Stimulated activated CD8-positive, alpha-beta memory T cell treated with anti-CD3 and anti-CD28 coated beads, Interleukin-4, amount 100 ng/mL, for 24 hours (primary cell): ENCODE data around the gene KIAA1217.
"Not testable (repeated sequence)": the region's sequence is repeated elsewhere in the genome, so short reads cannot be mapped to it uniquely, and the experiment has no call there.

Source experiments
- DNase-seq: peaks from one replicate; pipeline ENCODE4 v3.0.0-alpha.2; 2020; ENCODE audit warnings: low read depth

Gene KIAA1217

DNA sequence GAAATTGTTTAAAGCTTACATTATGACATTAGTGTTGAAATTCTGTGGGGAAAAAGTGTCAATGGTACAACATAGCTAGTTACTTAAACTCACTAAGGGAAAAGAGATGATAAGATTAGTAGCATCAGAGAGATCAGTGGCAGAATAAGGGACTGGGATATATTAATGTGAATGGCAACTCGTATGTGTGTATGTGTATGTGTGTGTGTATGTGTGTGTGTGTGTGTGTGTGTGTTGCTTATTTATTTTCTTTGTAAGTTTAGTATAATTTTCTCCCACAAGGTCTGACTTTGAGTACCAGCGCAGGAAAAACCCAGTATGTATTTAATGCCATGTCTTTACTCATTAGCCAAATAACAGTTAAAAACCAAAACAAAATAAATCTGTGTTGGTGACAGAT is 258.7 kb downstream of the KIAA1217 start:
- DNase-seq: no peak

DNA sequence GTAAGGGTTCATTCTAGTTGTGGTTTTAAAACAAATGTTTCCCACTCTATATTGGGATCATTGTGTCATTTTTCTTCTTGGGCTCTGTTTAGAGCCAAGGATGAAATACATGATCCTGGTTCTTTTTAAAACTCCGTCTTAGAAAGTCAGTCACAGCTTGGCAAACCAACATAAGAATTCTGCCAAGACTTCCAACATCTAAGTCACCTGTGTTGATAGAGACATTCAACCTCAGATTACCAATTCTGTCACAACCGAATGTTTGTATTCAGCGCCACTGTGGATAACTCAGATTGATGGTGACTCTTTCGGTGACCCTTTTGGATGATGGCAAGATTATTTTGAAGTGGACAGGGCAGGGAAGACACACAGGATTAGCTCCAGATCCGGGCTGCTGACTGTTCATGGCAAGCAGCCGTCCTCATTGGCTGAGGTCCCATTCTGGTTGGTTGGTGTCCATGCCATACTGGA is 259.4 kb downstream of the KIAA1217 start:
- no peak for DNase-seq

DNA sequence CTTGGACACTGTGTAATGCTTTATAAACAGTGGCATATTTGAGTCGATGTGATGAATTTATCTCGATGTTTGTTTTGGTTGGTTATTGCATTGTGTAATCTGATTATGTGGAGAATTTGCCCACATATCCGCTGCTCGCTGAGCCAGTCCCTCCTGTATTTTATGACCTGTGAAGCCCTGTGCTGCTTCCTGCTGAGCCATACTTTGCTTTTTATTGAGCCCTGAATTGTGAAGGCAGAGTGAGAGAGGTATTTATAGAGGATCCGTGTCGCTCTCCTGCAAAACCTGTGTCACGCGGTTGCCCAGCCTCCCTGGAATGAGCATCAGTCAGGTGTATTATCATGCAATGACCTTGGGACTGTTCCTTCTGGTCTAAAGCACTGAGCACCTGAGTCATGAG is 261.1 kb downstream of the KIAA1217 start:
- DNase-seq: no peak

DNA sequence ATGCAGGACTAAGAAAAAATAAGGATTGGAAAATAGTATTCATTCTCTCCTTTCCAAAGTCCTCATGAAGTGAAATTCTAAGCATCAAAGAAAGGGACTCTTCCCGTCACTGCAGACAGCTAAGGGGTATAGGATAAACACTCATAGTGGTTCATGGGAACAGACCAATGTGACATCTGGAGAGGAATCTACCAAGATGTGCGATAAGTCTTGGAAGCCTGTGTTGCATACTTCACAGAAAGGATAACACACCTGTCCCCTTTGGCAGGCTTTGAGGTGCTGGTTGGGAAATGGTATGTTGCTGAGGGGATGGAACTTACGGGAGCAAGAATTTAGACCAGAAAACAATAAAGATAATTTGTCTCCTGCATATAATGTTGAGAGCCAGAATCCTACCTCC is 266.7 kb downstream of the KIAA1217 start:
- no peak for DNase-seq

DNA sequence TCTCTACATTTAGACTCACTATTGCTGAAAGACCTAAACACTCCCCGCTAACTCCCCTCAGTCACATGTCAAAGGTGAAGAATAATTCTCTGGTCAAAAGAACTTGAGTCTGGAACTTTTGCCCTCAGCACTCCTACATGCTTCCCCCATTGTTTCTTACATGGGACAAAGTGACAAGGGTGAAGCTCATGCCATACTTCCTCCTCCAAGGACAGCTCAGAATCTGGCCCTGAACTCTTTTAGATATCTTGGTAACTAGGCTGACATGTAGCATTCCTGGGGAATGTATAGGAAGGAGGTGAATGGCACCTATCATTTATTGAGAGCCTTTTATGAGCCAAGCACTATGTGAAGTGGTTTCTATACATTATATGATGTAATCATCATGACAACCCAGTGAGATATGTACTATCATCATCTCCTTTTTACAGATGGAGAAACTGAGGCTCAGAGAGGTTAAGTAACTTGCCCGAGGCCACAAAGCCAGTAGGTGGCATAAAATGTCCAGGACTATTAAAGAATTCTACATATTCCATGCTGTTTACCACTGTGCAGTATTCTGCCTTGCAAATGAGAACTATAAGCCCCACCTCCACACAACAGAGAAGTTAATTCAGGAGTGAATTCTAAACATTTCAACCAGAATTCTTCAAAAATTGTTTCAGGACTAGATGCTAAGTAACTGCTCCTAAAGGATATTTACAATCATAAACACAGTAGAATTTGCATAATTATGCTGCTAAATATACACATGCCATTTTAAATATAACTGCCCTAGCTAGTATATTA is 268.2 kb downstream of the KIAA1217 start:
- DNase-seq: no peak

DNA sequence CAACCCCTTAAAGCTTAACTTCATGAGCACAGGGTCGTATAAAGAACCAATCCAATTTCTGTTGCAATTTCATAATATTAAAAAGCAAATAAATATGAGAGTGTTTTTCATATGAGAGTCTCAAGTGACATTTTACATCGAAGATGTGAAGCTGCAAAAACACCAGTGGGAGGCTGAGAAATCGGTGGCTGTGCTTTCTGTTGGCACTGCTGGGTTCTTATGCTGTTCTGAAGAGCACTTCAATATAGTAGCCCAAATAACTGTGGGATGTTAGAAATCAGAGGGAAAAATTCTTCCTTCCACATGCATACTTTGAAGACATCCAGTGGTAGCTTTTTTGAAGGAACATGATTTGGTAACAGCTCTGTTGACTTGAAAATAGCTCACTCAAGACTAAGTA is 269.0 kb downstream of the KIAA1217 start:
- DNase-seq: no peak

DNA sequence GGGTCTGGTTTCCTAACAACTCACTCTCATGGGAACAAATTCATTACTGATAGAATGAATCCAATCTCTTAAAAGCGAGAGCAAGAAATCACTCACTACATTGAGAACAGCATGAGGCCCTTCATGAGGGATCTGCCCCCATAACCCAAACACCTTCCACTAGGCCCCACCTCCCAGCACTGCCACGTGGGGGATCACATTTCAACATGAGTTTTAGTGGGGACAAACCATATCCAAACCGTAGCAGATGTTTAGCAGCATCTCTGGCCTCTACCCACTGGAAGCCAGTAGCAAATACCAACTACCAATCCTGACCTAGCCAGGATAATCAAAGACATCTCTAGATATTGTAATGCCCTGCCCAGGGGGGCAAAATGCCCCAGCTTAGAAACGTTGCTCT is 270.9 kb downstream of the KIAA1217 start:
- DNase-seq: no peak

DNA sequence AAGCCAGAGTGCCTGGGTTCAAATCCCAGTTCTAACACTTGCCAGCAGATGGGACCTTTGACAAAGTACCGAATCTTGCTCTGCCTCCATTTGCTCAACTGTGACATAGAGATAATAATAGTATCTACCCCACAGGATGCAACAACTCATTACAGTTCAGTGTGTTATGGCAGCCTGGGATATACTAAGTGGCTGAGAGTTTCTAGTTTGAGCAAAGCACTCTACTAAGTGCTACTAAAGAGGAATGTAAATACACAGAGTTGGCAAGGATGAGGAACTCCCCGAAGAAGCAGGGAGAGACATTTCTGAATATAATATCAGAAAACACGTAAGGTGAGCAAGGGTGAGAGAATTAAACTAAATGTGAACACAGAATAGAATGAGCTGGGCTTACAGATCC is 271.5 kb downstream of the KIAA1217 start:
- no peak for DNase-seq

DNA sequence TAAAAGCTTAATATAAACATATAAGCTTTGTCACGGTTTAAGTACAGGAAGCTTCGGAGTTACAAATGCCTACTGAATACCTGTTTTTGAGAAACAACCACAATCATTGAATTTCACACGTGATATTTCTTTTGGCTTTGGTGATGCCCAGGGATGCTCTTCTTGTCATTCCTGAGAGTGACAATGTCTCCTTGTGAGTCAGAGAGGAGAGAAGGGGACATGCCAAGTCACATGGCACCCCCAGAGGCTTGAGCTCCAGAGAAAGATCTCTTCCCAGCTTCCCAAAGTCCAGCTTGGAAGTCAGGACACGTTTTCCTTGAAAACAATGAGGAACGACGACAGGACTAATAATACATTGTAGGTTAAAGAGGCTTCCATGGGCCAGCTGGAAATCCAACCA is 272.3 kb downstream of the KIAA1217 start:
- DNase-seq: no peak

DNA sequence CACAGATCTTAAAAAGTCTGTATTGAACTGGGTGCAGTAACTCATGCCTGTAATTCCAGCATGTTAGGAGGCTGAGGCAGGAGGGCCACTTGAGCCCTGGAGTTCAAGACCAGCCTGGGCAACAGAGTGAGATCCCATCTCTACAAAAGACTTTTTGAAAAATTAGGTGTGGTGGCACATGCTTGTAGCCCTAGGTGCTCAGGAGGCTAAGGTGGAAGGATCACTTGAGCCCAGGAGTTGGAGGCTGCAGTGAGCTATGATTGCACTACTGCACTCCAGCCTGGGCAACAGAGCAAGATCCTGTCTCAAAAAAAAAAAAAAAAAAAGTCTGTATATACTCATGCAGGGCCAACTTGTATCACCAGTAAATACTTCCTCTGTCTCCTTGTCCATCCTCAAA is 273.8 kb downstream of the KIAA1217 start:
- DNase-seq: not testable (repeated sequence)

DNA sequence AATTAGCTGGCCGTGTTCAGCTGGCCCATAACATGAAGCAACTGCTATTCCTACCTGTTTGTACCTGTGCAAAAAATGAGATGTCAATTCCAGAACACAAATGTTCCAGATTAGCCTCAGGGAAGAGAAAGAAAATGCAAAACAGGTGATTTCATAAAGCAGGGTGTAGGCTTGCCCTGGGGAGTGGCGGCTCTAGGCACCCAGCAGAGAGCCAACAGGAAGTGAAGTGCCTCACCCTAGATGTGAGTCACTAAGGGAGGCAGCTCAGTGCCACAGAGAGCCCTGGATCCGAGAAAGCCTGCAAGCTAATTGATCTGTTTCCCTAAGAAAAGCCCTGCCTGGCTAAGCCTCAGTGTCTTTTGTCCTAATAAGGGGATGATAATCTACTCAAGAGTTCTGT is 274.8 kb downstream of the KIAA1217 start:
- no peak for DNase-seq

DNA sequence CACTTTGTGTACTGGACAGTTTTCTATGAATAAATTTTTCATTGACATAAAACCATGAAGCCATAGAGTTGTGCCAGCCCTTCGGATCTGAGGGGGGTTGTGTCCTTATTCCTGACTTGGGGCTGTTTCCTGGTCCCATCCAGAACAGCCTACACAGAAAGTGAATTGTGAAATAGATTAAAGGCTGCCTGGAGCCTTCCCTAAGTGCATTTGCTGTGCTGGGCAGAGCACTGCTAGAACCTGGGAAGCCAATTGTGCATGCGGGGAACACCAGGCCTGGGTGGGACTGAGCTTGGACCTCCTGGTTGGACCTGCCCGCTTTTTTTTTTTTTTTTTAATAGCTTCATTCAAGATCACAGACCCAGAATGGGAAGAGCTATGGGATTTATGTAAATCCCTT is 275.8 kb downstream of the KIAA1217 start:
- DNase-seq: no peak

DNA sequence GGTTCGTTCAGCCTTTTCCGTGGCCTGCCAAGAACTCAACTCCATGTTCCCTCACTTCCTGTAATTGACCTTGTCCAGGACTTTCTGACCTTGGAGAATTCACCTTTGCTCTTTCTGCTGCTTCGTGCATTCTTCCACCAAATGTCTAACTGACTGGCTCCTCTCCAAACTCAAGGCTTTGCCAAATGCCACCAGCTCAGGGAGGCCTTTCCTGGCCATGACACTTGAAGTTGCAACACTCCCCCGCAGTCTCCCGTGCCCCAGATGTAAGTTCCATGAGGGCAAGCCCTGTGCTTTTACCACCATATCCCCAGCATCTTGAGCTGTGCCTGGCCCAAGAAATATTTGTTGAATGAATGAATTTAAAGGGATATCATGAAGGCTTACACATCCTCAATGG is 276.4 kb downstream of the KIAA1217 start:
- DNase-seq: no peak

DNA sequence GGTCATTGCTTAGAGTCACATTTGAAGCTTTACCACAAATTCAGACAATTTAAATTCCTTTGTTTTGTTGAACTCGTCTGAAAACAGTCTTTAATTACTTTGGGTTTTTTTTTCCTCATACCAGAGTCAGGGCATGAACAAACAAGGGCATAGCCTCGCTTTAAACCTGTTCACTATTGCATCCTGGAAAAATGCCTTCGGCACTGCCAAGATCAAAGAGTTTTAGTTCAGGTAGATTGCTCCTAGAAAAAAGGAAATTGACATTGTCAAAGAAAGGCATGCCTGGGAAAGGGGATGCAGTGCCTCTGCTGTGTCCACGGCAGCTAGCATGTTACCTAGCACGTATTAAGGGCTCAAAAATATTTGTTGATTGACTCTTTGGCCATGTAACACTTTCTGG is 279.7 kb downstream of the KIAA1217 start:
- DNase-seq: no peak

DNA sequence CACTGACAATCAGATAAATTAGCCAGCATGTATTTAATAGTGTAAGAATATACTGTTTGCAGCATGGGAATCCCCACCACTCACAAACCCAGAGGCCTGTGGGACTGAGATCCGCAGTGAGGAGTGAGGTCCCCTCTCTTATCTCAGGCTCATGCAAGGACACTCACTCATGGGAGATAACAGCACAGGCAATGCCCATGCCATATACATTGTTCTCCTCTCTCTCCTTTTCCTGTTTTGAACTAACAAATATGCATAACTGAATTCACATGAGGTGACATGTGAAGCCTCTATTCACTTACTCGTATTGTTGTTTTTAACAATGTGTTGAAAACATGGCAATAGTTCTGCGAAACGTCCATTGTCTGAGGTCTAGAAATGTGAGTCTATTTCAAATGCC is 284.2 kb downstream of the KIAA1217 start:
- DNase-seq: no peak

DNA sequence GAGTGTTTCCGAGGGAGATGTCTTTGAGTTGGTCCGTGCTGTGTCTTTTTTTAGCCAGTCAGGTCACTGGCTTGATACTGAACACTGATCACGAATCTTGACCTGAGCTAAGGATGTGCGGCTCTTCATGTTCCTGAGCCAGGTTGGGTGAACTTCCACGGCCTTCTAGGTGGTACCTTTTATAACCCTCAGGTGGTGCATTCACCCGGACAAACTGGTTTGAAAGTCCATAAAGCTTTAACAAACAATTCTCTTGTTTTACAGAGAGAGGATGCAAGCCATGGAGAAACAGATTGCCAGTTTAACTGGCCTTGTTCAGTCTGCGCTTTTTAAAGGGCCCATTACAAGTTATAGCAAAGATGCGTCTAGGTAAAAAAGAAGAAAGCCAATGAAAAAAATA is 285.3 kb downstream of the KIAA1217 start:
- no peak for DNase-seq

DNA sequence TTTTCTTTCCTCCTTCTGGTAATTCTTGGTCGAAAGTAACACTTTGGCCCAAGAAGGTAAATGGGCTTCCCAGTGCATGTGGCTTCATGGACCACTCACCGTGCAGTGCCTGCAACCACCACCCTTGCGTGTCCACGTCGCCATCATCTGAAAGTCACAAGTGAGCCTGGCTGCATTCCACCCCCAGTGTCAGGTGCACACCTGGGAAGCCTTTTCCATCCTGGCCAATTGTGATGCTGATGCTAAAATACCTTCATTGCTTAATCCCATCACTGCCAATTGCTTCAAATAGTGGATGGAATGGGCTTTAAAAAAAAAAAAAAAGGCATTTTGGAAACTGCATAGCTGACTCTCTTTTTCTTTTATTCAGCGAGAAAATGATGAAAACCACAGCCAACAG is 285.8 kb downstream of the KIAA1217 start:
- no peak for DNase-seq

DNA sequence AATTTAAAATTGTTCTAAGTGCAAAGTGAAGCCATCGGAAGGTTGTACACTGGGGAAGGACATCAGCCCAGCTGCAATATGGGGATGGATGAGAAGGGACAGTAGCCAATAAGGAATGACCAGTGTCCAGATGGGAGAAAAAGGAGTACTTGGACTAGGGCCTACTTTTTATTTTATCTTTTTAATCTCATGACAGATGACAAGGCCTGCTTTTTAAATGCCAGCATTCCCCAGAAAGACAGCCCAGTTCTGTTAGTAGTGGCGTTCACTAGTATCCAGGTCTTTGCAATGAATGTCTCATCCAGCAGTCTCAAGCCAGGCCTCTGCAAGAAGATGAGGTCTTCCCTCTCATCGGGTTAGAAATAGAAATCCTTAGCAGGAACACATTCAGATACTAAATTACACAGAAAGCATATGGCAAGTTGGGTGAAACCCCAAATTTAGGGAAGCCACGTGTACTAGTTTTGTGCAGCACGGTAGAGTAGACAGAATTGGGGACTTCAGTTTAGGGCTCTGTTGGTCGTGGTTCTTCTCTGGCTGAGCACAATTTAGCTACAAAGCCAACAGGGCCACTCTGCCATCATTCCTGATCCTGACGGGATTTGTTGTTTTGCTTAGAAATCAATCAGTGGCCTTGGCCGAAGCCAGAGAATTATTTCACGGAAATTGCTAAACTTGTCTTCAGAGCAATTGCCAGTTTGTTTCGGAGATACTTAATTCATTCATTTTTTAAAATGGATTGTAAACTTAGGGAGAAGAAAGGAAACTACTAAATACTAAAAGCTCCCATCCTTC is 286.9 kb downstream of the KIAA1217 start:
- DNase-seq: no peak

DNA sequence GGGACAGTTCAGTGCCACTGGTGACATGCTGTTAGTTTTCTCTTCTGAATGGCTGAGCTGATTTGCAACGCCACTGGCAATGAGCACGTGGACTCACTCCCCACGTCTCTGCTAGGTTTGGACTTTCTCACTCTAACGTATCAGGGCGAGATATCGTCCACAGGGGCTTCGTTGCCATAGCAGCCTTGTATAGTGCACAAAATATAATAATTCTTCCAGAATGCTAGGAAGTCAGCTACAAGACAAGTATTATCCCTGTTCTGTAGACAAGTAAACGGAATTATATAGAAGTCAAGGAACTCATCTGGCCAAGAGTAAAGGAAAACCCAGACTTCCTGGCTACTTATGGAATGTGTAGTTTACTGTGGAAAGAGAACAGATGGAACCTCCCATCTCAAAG is 288.0 kb downstream of the KIAA1217 start:
- no peak for DNase-seq

DNA sequence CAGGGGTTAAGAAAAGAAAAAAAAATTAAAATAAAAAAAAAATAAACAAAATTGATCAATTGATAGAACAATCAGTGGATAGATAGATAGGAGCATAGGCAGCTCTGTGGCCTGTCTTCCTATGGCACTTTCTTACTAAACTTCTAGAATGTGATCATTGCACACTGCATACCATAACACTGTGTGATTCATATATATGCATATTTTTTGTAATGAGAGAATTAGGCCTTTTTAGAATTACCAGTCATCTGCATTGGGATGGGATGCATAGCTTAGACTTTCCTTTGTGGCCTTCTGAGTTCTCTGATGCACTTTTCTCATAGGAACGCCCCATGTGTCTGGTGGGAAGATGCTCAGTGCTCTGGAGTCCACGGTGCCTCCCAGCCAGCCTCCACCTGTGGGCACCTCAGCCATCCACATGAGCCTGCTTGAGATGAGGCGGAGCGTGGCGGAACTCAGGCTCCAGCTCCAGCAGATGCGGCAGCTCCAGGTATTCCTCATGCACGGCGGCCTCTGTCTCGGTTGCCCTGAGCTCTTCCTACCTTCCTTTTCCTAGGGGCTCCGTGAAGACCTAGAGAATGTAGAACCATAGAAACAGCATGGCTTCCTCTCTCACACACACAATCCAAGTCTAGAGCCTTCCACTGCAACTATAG is 292.2 kb downstream of the KIAA1217 start:
- no peak for DNase-seq

DNA sequence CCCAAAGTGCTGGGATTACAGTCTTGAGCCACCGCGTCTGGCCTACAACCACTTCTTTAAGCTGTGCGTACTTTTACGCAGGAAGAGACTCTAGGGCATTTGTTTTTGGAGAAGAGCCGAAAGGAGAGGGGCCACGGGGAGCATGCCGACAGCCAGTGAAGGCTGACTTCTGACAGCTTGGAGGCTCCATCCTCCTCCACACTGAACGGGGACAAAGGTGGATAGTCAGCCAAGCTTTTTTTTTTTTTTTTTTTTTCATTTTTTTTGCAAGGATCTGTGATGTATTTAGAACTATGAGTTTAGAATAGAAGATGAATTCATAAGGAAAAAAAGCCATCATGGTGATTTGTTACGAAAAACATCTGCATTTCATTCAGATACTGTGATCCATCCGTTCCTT is 293.1 kb downstream of the KIAA1217 start:
- no peak for DNase-seq

DNA sequence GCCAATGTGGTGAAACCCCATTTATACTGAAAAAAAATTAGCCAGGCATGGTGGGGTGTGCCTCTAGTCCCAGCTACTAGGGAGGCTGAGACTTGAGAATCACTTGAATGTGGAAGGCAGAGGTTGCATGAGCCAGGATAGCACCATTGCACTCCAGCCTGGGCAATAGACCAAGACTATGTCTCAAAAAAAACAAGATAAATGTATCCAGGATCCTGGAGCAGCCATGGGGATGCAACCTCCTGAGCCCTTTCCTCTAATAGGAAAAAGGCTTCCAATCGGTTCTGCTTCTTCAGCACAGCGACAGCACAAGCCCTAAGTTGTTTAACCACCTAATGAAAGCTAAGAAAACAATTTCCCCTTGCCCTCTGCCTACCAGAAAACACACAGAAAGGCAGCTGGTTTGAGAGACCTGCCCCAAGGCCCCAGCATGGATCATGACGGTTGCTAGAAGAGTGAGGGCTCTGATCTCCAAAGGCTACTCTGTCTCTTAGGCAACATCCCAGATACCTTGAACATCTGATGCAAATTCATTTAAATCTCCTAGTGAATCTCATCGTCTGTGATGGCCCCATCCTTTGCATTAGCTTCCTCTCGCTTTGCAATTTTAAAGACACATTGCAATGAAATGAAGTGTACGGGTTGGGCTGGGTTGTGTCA is 294.0 kb downstream of the KIAA1217 start:
- no peak for DNase-seq
